GM19452 (cell line): ENCODE results near the gene CPAMD8.

Source experiments
- ATAC-seq: cut with Tn5 transposase; IDR thresholded peaks from one replicate; pipeline ENCODE4 v1.9.1; 2021; ENCODE audit not compliant: unreplicated experiment

Gene CPAMD8

GRCh38 chr19:16895467-16896145 is 131.0 kb downstream of the CPAMD8 start:
- no peak for ATAC-seq

GRCh38 chr19:16894080-16894479 is 132.5 kb downstream of the CPAMD8 start:
- no peak for ATAC-seq

GRCh38 chr19:16893686-16893989 is 133.0 kb downstream of the CPAMD8 start:
- ATAC-seq, result no peak

GRCh38 chr19:16892868-16893685 is 133.5 kb downstream of the CPAMD8 start:
- no peak for ATAC-seq

GRCh38 chr19:16892436-16892835 is 134.2 kb downstream of the CPAMD8 start:
- ATAC-seq, result no peak

GRCh38 chr19:16891696-16892382 is 134.8 kb downstream of the CPAMD8 start:
- ATAC-seq, result no peak

- no peak for ATAC-seq
Measured at GRCh38 chr19:16890461-16891184, 136.0 kb downstream of the CPAMD8 start.

GRCh38 chr19:16889883-16890460 is 136.6 kb downstream of the CPAMD8 start:
- no peak for ATAC-seq

- ATAC-seq, result no peak
Measured at GRCh38 chr19:16889366-16889882, 137.2 kb downstream of the CPAMD8 start.

- ATAC-seq, result no peak
Measured at GRCh38 chr19:16888629-16889365, 137.8 kb downstream of the CPAMD8 start, which contains the start of gene F2RL3. Gene F2RL3 (plus strand): TSS chr19:16888999. CDS start chr19:16889190, 191 bp downstream.

GRCh38 chr19:16887353-16888265 is 139.0 kb downstream of the CPAMD8 start:
- ATAC-seq, result no peak

GRCh38 chr19:16886305-16886880 is 140.2 kb downstream of the CPAMD8 start:
- no peak for ATAC-seq

GRCh38 chr19:16885166-16885565 is 141.4 kb downstream of the CPAMD8 start:
- ATAC-seq, result no peak

GRCh38 chr19:16883522-16883921 is 143.1 kb downstream of the CPAMD8 start:
- no peak for ATAC-seq

- ATAC-seq, result no peak
Measured at GRCh38 chr19:16882146-16882545, 144.5 kb downstream of the CPAMD8 start.

GRCh38 chr19:16880884-16881554 is 145.6 kb downstream of the CPAMD8 start:
- ATAC-seq, result no peak

GRCh38 chr19:16878181-16878965 is 148.2 kb downstream of the CPAMD8 start:
- ATAC-seq, result no peak
